Coronary artery (tissue), 2 donors: Measurements from ENCODE around the gene MAMLD1.

Experiments used
- DNase-seq: peaks from one replicate; pipeline ENCODE4 v3.0.0-alpha.2; 2017; ENCODE audit warnings: low spot score
- H3K27ac ChIP-seq, 2 donors: fragments of 200-600 bp; sonication (generic); one replicate each; pipeline ENCODE4 v1.5.1; 2016 to 2019
- H3K4me3 ChIP-seq: fragments of 200-600 bp; sonication (generic); 2 replicates; pipeline ENCODE4 v1.5.1; 2016; ENCODE audit warnings: mild to moderate bottlenecking, moderate library complexity
- TF ChIP-seq, protein P1 (sequence below): fragments of 200-600 bp; sonication (generic); IDR thresholded peaks from one replicate; pipeline ENCODE4 v1.5.1; 2019; ENCODE audit warnings: antibody characterized with exemption

Gene MAMLD1

DNA sequence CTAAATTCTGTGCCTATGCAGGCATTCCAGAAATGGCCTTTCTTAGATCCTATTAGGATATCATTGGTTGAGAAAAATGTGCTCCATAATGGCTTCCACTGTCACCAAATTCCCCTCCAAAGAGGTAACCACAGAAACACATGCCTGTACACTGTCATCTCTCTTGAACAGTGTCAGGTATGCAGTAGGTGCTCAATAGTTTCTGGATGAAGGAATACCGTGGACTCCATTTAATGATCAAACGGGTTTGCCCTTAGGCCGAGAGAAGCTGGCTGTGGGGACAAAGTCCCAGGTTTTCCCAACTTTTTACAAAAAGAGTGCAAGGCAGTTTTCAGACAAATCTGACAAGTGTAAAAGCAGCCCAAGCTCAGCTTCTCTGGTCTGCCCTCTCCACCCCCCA is 188.8 kb downstream of the MAMLD1 start:
- no peak overlapping the region for H3K27ac ChIP-seq

DNA sequence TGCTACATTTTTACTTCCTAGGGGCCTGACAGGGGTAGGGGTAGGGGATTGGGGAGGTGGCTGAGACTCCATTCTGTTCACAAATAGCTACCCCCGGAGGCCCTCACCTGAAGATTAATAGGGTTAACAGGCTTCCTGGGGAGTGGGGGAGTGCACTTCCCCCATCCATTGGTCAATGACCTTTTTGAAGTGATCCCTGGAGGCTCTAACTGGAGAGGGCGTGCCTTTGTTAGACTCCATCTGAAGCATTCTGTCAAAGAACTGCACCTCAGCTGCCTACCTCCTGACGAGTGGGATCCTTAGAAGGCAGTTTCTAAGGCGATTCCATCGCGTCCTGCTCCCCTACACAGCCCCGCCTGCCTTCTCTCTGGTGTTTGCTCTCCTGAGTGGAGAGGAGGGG is 195.3 kb downstream of the MAMLD1 start:
- Histone ChIP-seq H3K4me3 (no peak overlapping the region), H3K27ac (no peak overlapping the region)
- TF ChIP-seq, protein P1, sequence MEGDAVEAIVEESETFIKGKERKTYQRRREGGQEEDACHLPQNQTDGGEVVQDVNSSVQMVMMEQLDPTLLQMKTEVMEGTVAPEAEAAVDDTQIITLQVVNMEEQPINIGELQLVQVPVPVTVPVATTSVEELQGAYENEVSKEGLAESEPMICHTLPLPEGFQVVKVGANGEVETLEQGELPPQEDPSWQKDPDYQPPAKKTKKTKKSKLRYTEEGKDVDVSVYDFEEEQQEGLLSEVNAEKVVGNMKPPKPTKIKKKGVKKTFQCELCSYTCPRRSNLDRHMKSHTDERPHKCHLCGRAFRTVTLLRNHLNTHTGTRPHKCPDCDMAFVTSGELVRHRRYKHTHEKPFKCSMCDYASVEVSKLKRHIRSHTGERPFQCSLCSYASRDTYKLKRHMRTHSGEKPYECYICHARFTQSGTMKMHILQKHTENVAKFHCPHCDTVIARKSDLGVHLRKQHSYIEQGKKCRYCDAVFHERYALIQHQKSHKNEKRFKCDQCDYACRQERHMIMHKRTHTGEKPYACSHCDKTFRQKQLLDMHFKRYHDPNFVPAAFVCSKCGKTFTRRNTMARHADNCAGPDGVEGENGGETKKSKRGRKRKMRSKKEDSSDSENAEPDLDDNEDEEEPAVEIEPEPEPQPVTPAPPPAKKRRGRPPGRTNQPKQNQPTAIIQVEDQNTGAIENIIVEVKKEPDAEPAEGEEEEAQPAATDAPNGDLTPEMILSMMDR, result no peak
- DNase-seq, result no peak

More for the DNA sequence above, 188.8 kb downstream of the MAMLD1 start:
- H3K4me3 ChIP-seq, result no peak overlapping the region
- DNase-seq, result no peak
- TF ChIP-seq, protein P1, result no peak
